Gastroesophageal sphincter (tissue), 4 donors: ENCODE data around the gene TP53BP1. TPM values are rescaled to one million over a fixed set of nuclear protein-coding genes. Genes with fewer than 3 reads are reported as not detected.
"Not testable (repeated sequence)": the region's sequence is repeated elsewhere in the genome, so short reads cannot be mapped to it uniquely, and the experiment has no call there.

ENCODE experiments used
- ATAC-seq: fragments of 150-250 bp; one replicate; pipeline ENCODE4 v1.9.1; 2016; ENCODE audit warnings: mild to moderate bottlenecking, moderate library complexity
- H3K27ac ChIP-seq, 4 donors: fragments of 200-600 bp; sonication (generic) in 3 of 4; 1 replicate in 3 of 4; 2 replicates in 1 of 4; pipeline ENCODE4 v1.5.1; 2016 to 2019
- H3K27me3 ChIP-seq: fragments of 200-600 bp; sonication (generic); one replicate; pipeline ENCODE4 v1.5.1; 2019
- H3K36me3 ChIP-seq, 2 donors: fragments of 200-600 bp; sonication (generic); one replicate each; pipeline ENCODE4 v1.5.1; 2019; ENCODE audit warnings: control low read depth in 1 of 2
- H3K4me1 ChIP-seq, 3 donors: fragments of 200-600 bp; sonication (generic); 1 replicate in 2 of 3; 2 replicates in 1 of 3; pipeline ENCODE4 v1.5.1; 2016 to 2019; ENCODE audit warnings: control low read depth in 2 of 3
- H3K4me3 ChIP-seq, 2 donors: fragments of 200-600 bp; sonication (generic); one replicate each; pipeline ENCODE4 v1.5.1; 2019; ENCODE audit warnings: mild to moderate bottlenecking in 1 of 2, moderate library complexity in 1 of 2
- H3K9me3 ChIP-seq, 3 donors: fragments of 200-600 bp; sonication (generic); one replicate each; pipeline ENCODE4 v1.5.1; 2017 to 2019; ENCODE audit warnings: control low read depth in 2 of 3
- EP300 ChIP-seq: sonication (generic); formaldehyde crosslinking; IDR thresholded peaks from one replicate; pipeline ENCODE4 v1.6.1; 2017; ENCODE audit warnings: antibody characterized with exemption, mild to moderate bottlenecking
- POLR2A ChIP-seq, 2 donors: fragments of 450-650 bp; IDR thresholded peaks; one replicate each; pipeline ENCODE4 v1.6.1; 2017; ENCODE audit warnings: antibody characterized with exemption in 2 of 2, mild to moderate bottlenecking in 2 of 2, moderate library complexity in 1 of 2
- POLR2AphosphoS5 ChIP-seq: sonication (generic); formaldehyde crosslinking; IDR thresholded peaks from one replicate; pipeline ENCODE4 v1.6.1; 2017; ENCODE audit warnings: antibody characterized with exemption
- WGBS, 2 donors: methylation state at CpG; one replicate each; pipeline ENCODE4 v1.1.5; 2018; ENCODE audit warnings: low coverage in 1 of 2; 5-methylcytosine and 5-hydroxymethylcytosine counted together
- total RNA-seq, 4 donors: library from RNA; depleted of rRNA; stranded (reverse); fragments of >200 nt; gene quantifications; one replicate each; pipeline ENCODE4 v1.1.0, GENCODE V29; 2016
- TF ChIP-seq, protein P1 (sequence below), 4 experiments: fragments of 200-600 bp in 2 of 4; fragments of 450-650 bp in 2 of 4; sonication (generic) in 1 of 4; IDR thresholded peaks; one replicate each; pipeline ENCODE4 v1.5.1; 2017 to 2019; ENCODE audit warnings: antibody characterized with exemption in 4 of 4, mild to moderate bottlenecking in 2 of 4, moderate library complexity in 2 of 4

Gene TP53BP1
- total RNA-seq, 4 donors from 2014 or later, result 21.8 to 40.2 (median 33.5) TPM

- 30 to 36% methylated on average over 1 to 2 of the region's 2 CpGs for WGBS, 2 donors
- H3K36me3 ChIP-seq, result peaks cover 3 to 100% of the 10 kb centered on the region in 2 donors
- no peaks in the 10 kb centered on the region for H3K27me3 ChIP-seq
- ATAC-seq, result no peak
- TF ChIP-seq EP300, result no peak
- TF ChIP-seq POLR2AphosphoS5, result no peak
- TF ChIP-seq POLR2A (IDR thresholded peaks at IDR 0.05), result no peak
- TF ChIP-seq, protein P1, sequence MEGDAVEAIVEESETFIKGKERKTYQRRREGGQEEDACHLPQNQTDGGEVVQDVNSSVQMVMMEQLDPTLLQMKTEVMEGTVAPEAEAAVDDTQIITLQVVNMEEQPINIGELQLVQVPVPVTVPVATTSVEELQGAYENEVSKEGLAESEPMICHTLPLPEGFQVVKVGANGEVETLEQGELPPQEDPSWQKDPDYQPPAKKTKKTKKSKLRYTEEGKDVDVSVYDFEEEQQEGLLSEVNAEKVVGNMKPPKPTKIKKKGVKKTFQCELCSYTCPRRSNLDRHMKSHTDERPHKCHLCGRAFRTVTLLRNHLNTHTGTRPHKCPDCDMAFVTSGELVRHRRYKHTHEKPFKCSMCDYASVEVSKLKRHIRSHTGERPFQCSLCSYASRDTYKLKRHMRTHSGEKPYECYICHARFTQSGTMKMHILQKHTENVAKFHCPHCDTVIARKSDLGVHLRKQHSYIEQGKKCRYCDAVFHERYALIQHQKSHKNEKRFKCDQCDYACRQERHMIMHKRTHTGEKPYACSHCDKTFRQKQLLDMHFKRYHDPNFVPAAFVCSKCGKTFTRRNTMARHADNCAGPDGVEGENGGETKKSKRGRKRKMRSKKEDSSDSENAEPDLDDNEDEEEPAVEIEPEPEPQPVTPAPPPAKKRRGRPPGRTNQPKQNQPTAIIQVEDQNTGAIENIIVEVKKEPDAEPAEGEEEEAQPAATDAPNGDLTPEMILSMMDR (IDR thresholded peaks at IDR 0.05), result no peak
- H3K9me3 ChIP-seq, result no peaks in the 10 kb centered on the region
- H3K27ac ChIP-seq, result no peak overlapping the region
- H3K4me3 ChIP-seq, result no peak overlapping the region
- H3K4me1 ChIP-seq, result no peaks in the 10 kb centered on the region
Measured at GRCh38 chr15:43406189-43406588, 86.8 kb downstream of the TP53BP1 start.

DNA sequence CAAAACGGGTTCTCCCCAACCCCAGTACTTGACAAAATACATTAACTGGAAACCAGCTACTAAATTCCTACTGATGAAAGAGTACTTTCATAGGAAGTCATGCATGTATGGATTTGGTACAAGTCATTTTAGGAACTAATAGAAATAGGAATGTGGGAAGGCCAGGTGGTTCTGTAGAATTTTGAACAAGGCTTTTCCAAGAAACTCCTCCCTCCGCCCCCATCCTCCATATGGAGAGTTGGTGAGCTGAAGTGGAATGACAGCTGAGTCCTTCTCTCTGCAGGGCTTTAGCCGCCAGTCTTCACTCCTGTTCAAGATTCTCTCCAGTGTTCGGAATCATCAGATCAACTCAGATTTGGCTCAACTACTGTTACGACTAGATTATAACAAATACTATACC, 88.8 kb downstream of the TP53BP1 start:
- 86 to 93% methylated on average over 3 to 5 of the region's 5 CpGs for WGBS, 2 donors
- Histone ChIP-seq H3K27ac (no peak overlapping the region), H3K36me3 (peaks cover 0 to 100% of the 10 kb centered on the region in 2 donors), H3K27me3 (no peaks in the 10 kb centered on the region), H3K9me3 (no peaks in the 10 kb centered on the region), H3K4me3 (no peak overlapping the region), H3K4me1 (no peaks in the 10 kb centered on the region)
- TF ChIP-seq POLR2AphosphoS5, result no peak
- TF ChIP-seq POLR2A (IDR thresholded peaks at IDR 0.05), result no peak
- TF ChIP-seq, protein P1 (IDR thresholded peaks at IDR 0.05), result no peak
- TF ChIP-seq EP300, result no peak
- ATAC-seq, result no peak

- TF ChIP-seq, protein P1 (IDR thresholded peaks at IDR 0.05), result no peak
- TF ChIP-seq EP300, result no peak
- no peak for TF ChIP-seq POLR2A (IDR thresholded peaks at IDR 0.05)
- TF ChIP-seq POLR2AphosphoS5, result no peak
- Histone ChIP-seq H3K4me1 (no peaks in the 10 kb centered on the region), H3K4me3 (no peak overlapping the region), H3K9me3 (no peaks in the 10 kb centered on the region), H3K27ac (no peak overlapping the region), H3K36me3 (peaks cover 0 to 100% of the 10 kb centered on the region in 2 donors), H3K27me3 (no peaks in the 10 kb centered on the region)
- WGBS, 2 donors, result 82 to 100% methylated on average over 2 to 8 of the region's 8 CpGs
- no peak for ATAC-seq
Measured at GRCh38 chr15:43403616-43404015, 89.3 kb downstream of the TP53BP1 start.

GRCh38 chr15:43402255-43402654, 90.7 kb downstream of the TP53BP1 start:
- ATAC-seq, result no peak
- 78 to 93% methylated on average over 2 to 3 of the region's 3 CpGs for WGBS, 2 donors
- Histone ChIP-seq H3K36me3 (peaks cover 0 to 100% of the 10 kb centered on the region in 2 donors), H3K27ac (no peak overlapping the region), H3K4me3 (no peak overlapping the region), H3K9me3 (no peaks in the 10 kb centered on the region), H3K4me1 (no peaks in the 10 kb centered on the region), H3K27me3 (no peaks in the 10 kb centered on the region)
- TF ChIP-seq, protein P1 (IDR thresholded peaks at IDR 0.05), result no peak
- TF ChIP-seq POLR2AphosphoS5 (no peak), EP300 (no peak), POLR2A (IDR thresholded peaks at IDR 0.05) (no peak)

DNA sequence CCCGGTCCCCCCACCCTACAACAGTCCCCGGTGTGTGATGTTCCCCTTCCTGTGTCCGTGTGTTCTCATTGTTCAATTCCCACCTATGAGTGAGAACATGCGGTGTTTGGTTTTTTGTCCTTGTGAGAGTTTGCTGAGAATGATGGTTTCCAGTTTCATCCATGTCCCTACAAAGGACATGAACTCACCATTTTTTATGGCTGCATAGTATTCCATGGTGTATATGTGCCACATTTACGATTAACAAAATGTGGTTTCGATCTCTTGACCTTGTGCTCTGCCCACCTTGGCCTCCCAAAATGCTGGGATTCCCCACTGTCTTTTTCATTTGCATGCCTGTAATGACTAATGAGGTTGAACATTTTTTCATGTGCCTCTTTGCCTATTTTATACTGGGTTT, 99.4 kb downstream of the TP53BP1 start:
- not testable (repeated sequence) for ATAC-seq

More for the DNA sequence above, 99.4 kb downstream of the TP53BP1 start:
- peaks cover 0 to 80% of the 10 kb centered on the region in 2 donors for H3K36me3 ChIP-seq
- not testable (repeated sequence) for H3K27ac ChIP-seq, H3K4me1 ChIP-seq, H3K9me3 ChIP-seq, H3K4me3 ChIP-seq, H3K27me3 ChIP-seq
- WGBS, 2 donors, result 90 to 93% methylated on average over 3 to 6 of the region's 6 CpGs
